ENCODE data around the gene MAPK7.

Gene MAPK7

DNA sequence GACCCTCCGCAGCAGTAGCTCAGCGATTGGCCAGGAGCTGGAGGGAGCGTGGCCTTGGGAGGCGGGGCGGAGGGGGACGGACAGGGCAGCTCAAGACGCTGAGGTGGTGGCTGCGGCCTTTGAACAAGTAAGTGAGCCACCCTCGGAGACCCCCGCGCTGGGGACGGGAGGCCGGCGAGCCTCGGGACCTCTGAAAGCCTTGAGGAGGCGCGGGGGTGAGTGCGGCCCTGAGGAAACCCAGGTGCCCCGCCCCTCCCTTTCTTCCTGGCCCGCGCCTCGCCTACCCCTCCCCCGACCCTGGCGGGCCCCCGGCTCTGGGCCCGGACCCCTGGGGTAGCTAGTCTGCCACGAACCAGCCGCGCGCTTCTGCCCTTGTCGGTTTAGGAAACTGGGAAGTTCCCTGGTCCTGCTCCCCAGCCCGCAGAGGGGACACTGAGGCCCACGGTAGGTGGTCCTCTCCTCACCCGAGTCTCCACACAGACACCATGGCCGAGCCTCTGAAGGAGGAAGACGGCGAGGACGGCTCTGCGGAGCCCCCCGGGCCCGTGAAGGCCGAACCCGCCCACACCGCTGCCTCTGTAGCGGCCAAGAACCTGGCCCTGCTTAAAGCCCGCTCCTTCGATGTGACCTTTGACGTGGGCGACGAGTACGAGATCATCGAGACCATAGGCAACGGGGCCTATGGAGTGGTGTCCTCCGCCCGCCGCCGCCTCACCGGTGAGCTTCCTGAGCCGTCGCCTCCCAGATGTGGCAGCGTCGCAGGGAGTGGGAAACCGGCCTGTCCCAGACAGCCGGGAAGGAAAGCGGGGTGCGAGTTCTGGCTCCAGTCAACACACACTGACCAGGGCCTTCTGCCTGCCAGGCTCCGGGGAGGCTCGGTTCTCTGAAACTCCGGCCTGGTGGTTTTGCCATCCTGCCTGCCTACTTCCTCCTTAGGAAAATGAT, at the start of gene MAPK7:
Gene MAPK7, plus strand, starts transcription at position 83 of the 945 bp plus-strand sequence. Its CDS starts 403 bp downstream, at position 486.
- DNase-seq (ENCODE audit: low read depth) = no peak

DNA sequence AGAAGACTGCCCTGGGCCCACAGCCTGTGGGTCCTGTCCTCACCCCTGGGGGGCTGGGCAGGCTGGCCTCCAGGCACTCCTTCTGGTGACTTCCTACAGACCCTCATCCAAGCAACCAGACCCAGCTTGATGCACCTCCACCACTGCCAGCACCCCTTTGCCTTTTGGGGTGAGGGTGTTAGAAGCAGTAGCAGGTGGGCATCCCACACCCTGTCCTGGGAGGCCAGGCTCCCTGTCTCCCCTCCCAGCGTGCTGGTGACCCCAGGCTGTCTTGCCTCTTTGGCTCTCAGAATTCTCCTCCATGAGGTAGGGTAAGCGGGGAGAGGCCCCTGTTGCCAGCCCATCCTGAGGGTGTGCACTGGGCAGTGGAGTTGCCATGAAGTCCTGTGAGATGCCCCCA, 49.2 kb upstream of the MAPK7 start:
- DNase-seq (ENCODE audit: low read depth) = no peak

DNA sequence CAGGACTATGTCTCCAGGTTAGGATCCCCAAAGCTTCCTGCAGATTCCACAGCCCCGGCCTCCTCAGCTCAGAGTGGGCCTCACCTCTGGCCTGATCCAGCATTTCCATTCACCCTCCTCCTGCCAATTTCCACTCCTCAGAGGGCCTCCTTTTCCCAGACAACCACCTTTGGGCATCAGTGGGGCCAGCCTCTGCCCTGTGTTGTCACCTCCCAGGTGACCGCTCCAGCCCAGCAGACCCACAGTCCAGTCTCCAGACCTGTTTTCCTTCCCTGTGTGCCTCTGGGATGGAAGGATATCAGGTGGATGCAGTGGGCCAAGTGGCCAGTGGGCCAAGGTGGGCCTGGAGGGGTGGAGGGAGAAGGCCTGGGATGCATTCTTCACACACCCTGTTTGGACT, 48.5 kb upstream of the MAPK7 start:
- no peak for DNase-seq (ENCODE audit: low read depth)

DNA sequence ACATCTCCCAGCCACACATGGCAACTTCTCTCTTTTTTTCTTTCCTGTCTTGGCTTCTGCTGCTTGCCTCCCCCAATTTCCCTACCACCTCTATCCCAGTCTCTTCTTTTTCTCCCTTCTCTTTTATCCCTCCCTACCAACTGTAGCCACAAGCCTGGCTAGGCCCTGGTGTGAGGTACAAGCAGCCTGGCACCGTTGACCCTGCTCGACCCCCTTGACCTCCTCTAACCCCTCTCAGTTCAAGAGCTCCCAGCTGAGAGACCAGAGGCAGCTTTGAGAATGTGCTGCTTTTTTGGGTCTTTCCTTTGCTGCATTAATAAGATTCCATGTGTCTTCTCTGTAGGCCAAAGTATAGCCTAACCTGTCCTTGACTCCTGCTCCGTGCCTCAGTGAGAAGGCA, 48.0 kb upstream of the MAPK7 start:
- no peak for DNase-seq (ENCODE audit: low read depth)

DNA sequence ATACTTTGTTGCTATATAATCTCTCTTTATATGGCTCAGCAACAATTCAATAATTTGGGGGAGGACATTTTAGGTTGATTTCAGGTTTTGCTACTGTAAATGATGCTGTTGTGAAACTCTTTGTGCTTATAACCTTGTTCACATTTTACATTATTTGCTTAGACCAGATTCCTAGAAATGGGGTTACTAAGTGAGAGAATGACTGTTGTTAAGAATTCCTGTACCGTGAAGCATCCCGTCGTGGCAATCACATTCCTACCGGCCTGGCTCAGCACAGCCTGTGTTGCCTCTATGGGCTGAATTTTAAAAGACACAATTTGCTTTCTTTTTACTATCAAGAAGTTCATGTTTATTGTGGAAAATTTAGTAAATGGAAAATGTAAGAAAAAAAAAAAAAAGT, 47.2 kb upstream of the MAPK7 start:
- DNase-seq (ENCODE audit: low read depth) = peak; percentile 92

DNA sequence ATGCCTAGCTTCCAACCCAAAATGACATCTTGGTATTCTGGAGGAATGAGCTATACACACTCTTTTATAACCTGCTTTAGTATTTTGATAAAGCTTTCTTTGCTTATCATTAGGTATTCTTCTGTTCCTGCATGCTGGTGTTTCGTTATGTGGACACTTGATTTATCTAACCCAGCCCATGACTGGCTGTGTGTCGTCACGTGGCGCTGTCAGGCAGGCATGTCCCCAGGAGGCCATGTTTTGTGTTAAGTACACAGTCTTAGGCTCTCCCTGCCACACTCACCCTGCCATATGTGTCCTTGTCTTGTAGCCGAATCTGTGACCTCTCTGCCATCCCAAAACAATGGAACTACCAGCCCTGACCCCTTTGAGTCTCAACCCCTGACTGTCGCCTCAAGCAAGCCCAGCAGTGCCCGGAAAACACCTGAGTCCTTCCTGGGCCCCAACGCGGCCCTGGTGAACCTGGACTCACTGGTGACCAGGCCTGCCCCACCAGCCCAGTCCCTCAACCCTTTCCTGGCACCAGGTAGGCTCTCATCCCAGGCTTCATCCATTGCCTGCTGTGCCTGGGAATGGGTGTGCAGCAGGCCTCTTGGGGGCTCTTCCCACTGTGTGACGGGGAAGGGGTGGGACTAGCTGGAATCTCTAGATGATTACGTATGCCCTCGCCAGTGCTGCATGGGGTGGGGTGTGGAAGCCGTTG, 46.6 kb upstream of the MAPK7 start:
- DNase-seq (ENCODE audit: low read depth) = peak; percentile 55

DNA sequence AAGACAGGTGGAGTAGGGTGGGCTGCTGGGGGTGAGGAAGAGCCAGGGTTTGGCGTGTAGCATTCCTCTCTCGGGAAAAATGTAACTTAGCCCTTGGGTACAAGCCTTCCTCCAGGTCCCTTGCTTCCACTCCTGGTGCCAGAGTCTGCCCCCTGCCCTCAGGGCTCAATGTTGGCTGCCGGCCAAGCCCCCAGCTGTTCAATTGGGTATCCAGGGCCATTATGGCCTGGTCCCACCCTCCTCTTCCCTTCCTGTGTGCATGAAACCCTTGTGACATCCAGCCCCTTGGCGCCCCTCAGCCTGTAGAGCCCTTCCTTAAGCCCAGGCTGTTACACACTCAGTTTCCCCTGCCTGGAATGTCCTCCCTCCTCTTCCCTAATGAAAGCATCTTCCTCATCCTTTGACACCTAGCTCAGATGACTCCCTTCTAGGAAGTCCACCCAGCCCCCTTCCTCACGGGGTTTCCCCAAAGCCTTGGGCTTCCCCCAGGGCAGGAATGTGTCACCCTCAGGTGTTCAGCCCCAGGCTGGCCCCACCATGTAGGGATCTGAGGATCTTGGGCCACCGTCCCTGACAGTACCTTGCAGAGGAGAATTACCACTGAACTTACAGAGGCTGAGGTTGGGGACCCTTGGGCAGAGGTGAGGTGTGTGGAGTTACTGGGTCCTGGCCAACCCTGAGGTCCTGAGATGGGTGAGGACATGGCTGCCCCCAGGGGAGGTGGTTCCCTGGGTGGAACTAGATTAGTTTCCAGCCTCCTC, 45.7 kb upstream of the MAPK7 start:
- DNase-seq (ENCODE audit: low read depth) = no peak

GRCh38 chr17:19333132-19333440, 45.2 kb upstream of the MAPK7 start:
- no peak for DNase-seq (ENCODE audit: low read depth)

DNA sequence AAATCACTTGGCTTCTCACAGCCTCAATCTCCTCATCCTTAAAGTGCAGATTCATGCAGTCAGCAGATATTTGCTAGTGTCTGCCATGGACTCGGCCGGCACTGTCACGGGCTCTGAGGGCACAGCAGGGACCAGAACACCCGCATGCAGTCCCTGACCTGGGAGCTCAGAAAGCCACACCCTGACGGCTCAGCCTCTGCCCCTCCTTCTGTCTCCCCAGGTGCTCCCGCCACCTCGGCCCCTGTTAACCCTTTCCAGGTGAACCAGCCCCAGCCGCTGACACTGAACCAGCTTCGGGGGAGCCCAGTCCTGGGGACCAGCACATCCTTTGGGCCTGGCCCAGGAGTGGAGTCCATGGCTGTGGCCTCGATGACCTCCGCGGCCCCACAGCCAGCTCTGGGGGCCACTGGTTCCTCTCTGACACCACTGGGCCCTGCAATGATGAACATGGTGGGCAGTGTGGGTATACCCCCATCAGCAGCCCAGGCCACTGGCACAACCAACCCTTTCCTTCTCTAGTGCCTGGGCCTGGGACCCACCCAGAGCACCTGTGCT, 44.5 kb upstream of the MAPK7 start:
- DNase-seq (ENCODE audit: low read depth) = no peak

DNA sequence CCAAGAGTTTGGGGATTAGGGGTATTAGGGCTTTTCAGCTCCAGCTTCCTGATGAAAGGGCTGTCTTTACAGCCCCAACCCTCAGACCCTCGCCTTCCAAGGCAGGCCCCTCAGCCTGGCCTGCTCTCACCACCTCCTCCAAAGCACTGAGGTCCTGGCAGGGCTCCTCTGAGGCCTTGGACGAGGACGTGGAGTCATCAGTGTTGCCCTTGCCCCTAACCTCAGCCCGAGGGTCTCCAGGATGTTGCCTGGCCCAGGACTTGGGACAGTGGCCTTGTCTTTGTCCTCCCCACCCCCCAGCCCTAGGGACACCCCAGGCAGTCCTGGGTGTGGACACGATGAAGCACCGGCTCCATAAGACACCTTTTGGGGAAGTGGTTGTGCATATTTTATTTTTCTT, 44.0 kb upstream of the MAPK7 start:
- DNase-seq (ENCODE audit: low read depth) = no peak

DNA sequence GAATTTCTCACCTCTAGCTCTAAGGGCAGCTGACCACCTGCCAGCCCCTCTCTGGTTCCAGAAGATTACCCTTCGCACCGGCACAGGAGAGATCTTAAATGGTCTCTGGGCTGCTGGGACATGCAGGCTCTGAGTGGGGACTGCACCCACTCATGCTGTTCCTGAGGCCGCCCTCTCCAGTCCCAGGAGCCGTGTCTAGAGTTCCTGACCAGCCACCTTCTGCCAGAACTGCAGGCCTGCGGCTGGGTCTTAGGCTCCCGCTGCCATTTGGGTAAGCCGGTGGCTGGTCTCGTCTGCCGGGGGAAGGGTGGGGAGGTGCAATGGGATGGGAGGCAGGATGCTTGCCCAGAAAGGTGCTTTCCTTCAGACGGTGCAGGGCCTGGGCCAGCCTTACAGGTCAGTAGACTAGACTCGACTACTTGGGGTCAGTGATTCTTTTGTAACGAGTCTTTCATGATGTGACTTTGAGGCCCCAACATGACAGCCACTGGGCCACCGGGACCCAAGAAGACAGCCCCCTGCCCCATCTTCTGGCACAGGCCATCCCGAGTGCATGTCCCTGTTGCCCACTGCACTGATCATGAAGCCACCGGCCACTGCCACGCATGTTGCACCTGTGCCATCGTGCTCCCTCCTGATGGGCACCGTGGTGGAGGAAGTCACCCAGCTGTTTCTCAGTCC, 42.2 kb upstream of the MAPK7 start:
- DNase-seq (ENCODE audit: low read depth) = no peak

- peak; percentile 59 for DNase-seq (ENCODE audit: low read depth)
Measured at GRCh38 chr17:19336938-19337711, 41.2 kb upstream of the MAPK7 start.

DNA sequence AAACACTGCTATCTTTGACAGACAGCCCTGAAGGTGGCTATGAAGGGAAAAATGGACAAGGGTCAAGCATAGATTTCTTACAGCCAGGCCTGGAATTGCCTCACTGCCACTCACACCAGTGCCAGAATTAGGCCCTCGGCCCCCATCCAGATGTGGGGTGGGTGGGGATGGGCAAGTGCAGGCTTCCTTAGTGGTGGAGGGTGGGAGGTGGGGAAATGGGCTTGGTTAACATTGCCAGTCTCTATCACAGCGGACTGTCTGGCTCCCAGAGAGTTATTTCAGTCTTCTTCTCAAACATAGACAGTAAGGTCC, 40.6 kb upstream of the MAPK7 start:
- no peak for DNase-seq (ENCODE audit: low read depth)

DNA sequence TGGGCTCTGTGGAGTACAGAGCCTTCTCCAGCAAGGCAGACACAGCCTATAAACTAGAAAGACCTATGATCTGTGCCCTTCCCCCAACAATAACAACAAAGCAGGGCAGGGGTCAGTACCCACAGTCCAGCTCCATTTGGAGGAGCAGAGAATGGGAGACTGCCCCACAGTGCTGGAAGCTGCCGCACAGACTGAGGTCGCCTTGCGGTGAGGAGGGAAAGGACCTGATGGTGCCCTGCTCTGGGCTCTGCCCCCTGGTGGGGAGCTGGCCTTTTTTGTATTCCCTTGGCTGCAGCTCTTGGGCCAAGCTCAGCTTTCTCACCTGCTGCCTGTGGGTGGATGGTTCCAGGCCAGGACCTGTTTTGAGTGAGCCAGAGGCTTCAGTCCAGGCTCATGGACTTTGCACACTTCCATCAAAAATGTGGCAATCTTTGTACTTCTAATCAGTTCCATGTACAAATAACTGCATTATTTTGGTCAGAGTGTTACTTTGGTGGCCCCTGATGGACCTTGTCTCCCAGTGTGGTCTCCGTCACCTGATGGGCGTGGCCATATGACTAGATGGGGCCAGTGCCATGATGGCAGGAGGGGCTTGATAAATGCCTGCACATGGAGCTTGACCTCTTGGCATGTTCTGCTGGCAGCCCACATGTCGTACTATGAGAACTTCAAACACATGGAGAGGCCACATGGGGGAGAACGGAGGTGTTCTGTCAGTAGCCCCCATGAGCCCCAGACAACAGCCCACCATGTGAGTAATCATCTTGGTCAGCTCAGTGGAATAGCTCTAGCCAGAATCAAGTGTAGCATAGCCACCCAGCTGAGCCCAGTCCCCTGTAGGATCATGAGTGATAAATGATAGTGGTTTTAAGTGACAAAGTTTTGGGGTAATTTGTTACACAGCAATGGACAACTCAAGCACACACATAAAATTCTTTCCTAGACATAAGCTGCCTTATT, 40.0 kb upstream of the MAPK7 start:
- DNase-seq (ENCODE audit: low read depth) = peak; percentile 35

GRCh38 chr17:19339341-19339815, 38.9 kb upstream of the MAPK7 start:
- no peak for DNase-seq (ENCODE audit: low read depth)

DNA sequence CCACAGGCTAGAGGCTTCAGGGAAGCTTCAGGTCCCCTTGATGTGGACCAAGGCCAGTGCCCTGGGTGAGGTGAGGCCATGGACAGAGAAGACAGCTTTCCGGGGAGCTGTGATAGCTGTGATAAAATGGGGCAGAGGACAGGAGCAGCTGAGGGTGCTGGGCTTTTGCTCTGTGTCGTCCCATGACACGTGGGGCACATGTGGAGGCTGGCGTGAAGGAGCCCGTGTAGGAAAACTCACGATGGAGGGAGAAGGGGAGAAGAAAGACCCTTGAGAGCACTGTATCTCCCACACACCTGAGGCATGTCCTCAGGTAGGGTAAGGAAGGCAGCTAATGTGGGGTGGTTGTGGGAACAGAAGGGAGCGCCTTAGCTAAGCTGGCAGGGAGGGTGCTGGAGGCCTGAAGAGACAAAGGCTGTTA, 37.1 kb upstream of the MAPK7 start:
- DNase-seq (ENCODE audit: low read depth) = no peak

- peak; percentile 43 for DNase-seq (ENCODE audit: low read depth)
Measured at GRCh38 chr17:19341641-19342610, 36.4 kb upstream of the MAPK7 start.

DNA sequence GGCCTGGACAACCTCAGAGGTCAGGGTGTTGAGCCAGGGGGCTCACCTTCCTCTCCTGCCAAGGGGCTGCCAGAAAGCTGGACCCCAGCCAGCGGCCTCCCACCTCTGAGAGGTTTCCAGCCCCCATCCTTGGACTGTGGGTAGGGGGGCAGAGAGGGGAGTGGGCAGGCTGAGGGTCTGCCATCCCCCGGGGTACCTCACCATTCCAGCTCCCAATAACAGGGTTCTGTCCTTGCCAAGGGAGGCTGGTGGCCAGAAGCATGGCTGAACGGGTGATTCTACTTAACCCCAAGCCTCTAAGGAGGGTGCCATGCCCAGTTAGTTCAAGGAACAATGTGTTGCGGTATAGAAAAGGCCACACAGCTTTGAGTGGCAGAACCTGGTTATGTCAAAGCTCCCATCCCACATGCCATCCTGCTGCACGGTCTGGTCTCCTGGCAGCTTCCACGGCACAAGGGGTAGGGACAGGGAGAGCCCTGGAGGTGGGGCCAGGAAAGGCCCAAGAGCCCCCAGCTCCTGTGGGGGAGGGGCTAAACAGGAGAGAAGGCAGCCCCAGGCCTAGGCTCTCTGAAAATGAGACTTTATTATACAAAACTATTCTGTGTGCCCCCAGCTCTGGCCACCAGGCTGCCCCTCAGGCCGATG, 35.6 kb upstream of the MAPK7 start:
- DNase-seq (ENCODE audit: low read depth) = no peak
